ENCODE measurements around the gene MGRN1.

The MGRN1 gene

GRCh38 chr16:4677390-4677789 is 52.8 kb downstream of the MGRN1 start:
- DNase-seq: no peak

GRCh38 chr16:4677994-4678393 is 53.4 kb downstream of the MGRN1 start:
- DNase-seq: no peak

GRCh38 chr16:4678596-4678995 is 54.0 kb downstream of the MGRN1 start:
- DNase-seq: no peak

- no peak for DNase-seq
Observed at GRCh38 chr16:4679156-4679849, 54.7 kb downstream of the MGRN1 start.

GRCh38 chr16:4679850-4680636 is 55.4 kb downstream of the MGRN1 start:
- DNase-seq: no peak

GRCh38 chr16:4680673-4681470 is 56.2 kb downstream of the MGRN1 start:
- no peak for DNase-seq

- no peak for DNase-seq
Observed at GRCh38 chr16:4681471-4682083, 57.0 kb downstream of the MGRN1 start.

GRCh38 chr16:4682084-4682591 is 57.5 kb downstream of the MGRN1 start:
- no peak for DNase-seq

- peak; percentile 30 for DNase-seq
Observed at GRCh38 chr16:4682616-4683254, 58.1 kb downstream of the MGRN1 start.

- DNase-seq: no peak
Observed at GRCh38 chr16:4683255-4684057, 58.8 kb downstream of the MGRN1 start.

- DNase-seq: no peak
Observed at GRCh38 chr16:4684058-4684715, 59.6 kb downstream of the MGRN1 start.

- DNase-seq: no peak
Observed at GRCh38 chr16:4684763-4685162, 60.1 kb downstream of the MGRN1 start.

GRCh38 chr16:4685292-4685691 is 60.7 kb downstream of the MGRN1 start:
- DNase-seq: no peak

- DNase-seq: no peak
Observed at GRCh38 chr16:4685776-4686496, 61.3 kb downstream of the MGRN1 start.

GRCh38 chr16:4686497-4687210 is 62.0 kb downstream of the MGRN1 start:
- DNase-seq: no peak

- no peak for DNase-seq
Observed at GRCh38 chr16:4687416-4687815, 62.8 kb downstream of the MGRN1 start.

GRCh38 chr16:4687946-4688673 is 63.5 kb downstream of the MGRN1 start:
- DNase-seq: no peak

GRCh38 chr16:4688674-4689045 is 64.0 kb downstream of the MGRN1 start:
- DNase-seq: no peak

- DNase-seq: no peak
Observed at GRCh38 chr16:4689091-4689671, 64.6 kb downstream of the MGRN1 start.
